Stimulated activated CD4-positive, alpha-beta T cell treated with anti-CD3 and anti-CD28 coated beads, Interleukin-4, amount 100 ng/mL, for 48 hours (primary cell): ENCODE results near the gene LTB4R2.
A peak's percentile ranks its signal among the peaks of the same experiment; 100 is the strongest.

Experiments used
- DNase-seq, 2 donors: peaks; one replicate each; pipeline ENCODE4 v3.0.0-alpha.2; 2020; ENCODE audit warnings: low read depth in 2 of 2

Gene LTB4R2

GRCh38 chr14:24277071-24277470 lies 32.9 kb upstream of the LTB4R2 start:
- no peak for DNase-seq

GRCh38 chr14:24277606-24278321 lies 32.2 kb upstream of the LTB4R2 start:
- no peak for DNase-seq

- DNase-seq, result no peak
These were observed 31.5 kb upstream of the LTB4R2 start for GRCh38 chr14:24278424-24278823.

- DNase-seq, result peak in 1 of 2 donors; percentile 40
These were observed 30.4 kb upstream of the LTB4R2 start for GRCh38 chr14:24279301-24280186.

GRCh38 chr14:24280797-24281460 lies 29.0 kb upstream of the LTB4R2 start:
- no peak for DNase-seq

- no peak for DNase-seq
These were observed 28.3 kb upstream of the LTB4R2 start for GRCh38 chr14:24281636-24282035.

- DNase-seq, result no peak
These were observed 27.2 kb upstream of the LTB4R2 start for GRCh38 chr14:24282736-24283135.

- DNase-seq, result no peak
These were observed 26.0 kb upstream of the LTB4R2 start for GRCh38 chr14:24283796-24284460.

GRCh38 chr14:24284501-24285035 lies 25.4 kb upstream of the LTB4R2 start:
- DNase-seq, result no peak

- DNase-seq, result no peak
These were observed 24.6 kb upstream of the LTB4R2 start for GRCh38 chr14:24285351-24285750.

GRCh38 chr14:24286996-24287395 lies 22.9 kb upstream of the LTB4R2 start:
- no peak for DNase-seq

- peak; percentile 53 to 64 for DNase-seq
These were observed 20.2 kb upstream of the LTB4R2 start for GRCh38 chr14:24289649-24290280.

GRCh38 chr14:24290746-24291145 lies 19.2 kb upstream of the LTB4R2 start:
- no peak for DNase-seq

- DNase-seq, result no peak
These were observed 18.4 kb upstream of the LTB4R2 start for GRCh38 chr14:24291446-24292117.

GRCh38 chr14:24292118-24292807 lies 17.7 kb upstream of the LTB4R2 start:
- DNase-seq, result no peak

GRCh38 chr14:24293525-24293924 lies 16.4 kb upstream of the LTB4R2 start:
- DNase-seq, result no peak

GRCh38 chr14:24296341-24297157 lies 13.4 kb upstream of the LTB4R2 start:
- DNase-seq, result peak; percentile 52 to 66

GRCh38 chr14:24297190-24297964 lies 12.6 kb upstream of the LTB4R2 start:
- DNase-seq, result no peak
